ENCODE results near the gene CCDC40.

Gene CCDC40

GRCh38 chr17:80116921-80117380, 80.5 kb downstream of the CCDC40 start:
- Histone ChIP-seq H3K9ac (no peak overlapping the region), H3K4me2 (no peak overlapping the region), H3K9me3 (replicated peaks in 1 of 11) (peaks cover 8 to 17% (median 11%) of the 10 kb centered on the region in 11 experiments; a peak in 21 of 22 replicates), H3K36me3 (peaks cover 0 to 74% (median 0%) of the 10 kb centered on the region in 11 experiments; a peak in 6 of 22 replicates), H3K27ac (no peak overlapping the region), H3K4me1 (peaks cover 10 to 40% (median 23%) of the 10 kb centered on the region in 10 experiments), H4K20me1 (peaks cover 0 to 27% (median 8%) of the 10 kb centered on the region in 11 experiments; a peak in 14 of 22 replicates), H3K27me3 (peaks cover 0 to 8% (median 0%) of the 10 kb centered on the region in 11 experiments; a peak in 2 of 22 replicates), H3K4me3 (no peak overlapping the region)
- TF ChIP-seq Cebpa-rat (IDR thresholded peaks at IDR 0.05): no peak

- no peak for TF ChIP-seq Cebpa-rat (IDR thresholded peaks at IDR 0.05)
- H3K4me1 ChIP-seq: peaks cover 2 to 32% (median 15%) of the 10 kb centered on the region in 10 experiments; a peak in 19 of 20 replicates
- H3K4me2 ChIP-seq: no peak overlapping the region
- no peak overlapping the region for H3K4me3 ChIP-seq
- peaks cover 8 to 17% (median 11%) of the 10 kb centered on the region in 11 experiments; a peak in 21 of 22 replicates for H3K9me3 ChIP-seq (replicated peaks in 1 of 11)
- no peak overlapping the region for H3K9ac ChIP-seq
- peaks cover 0 to 5% (median 0%) of the 10 kb centered on the region in 11 experiments; a peak in 2 of 22 replicates for H3K27me3 ChIP-seq
- peaks cover 0 to 20% (median 0%) of the 10 kb centered on the region in 11 experiments; a peak in 9 of 22 replicates for H4K20me1 ChIP-seq
- no peak overlapping the region for H3K27ac ChIP-seq
- H3K36me3 ChIP-seq: peaks cover 0 to 67% (median 0%) of the 10 kb centered on the region in 11 experiments; a peak in 6 of 22 replicates
Measured at GRCh38 chr17:80117491-80118401, 81.3 kb downstream of the CCDC40 start.

GRCh38 chr17:80118601-80119270, 82.3 kb downstream of the CCDC40 start:
- Histone ChIP-seq H3K9me3 (replicated peaks in 1 of 11) (peaks cover 8 to 17% (median 11%) of the 10 kb centered on the region in 11 experiments; a peak in 21 of 22 replicates), H3K27ac (no peak overlapping the region), H4K20me1 (peaks cover 0 to 16% (median 0%) of the 10 kb centered on the region in 11 experiments; a peak in 3 of 22 replicates), H3K9ac (peak overlapping the region in 2 of 11 experiments; percentile 7 to 19; a peak in 1 of 22 replicates), H3K36me3 (peaks cover 0 to 57% (median 0%) of the 10 kb centered on the region in 11 experiments; a peak in 6 of 22 replicates), H3K4me1 (peaks cover 0 to 22% (median 6%) of the 10 kb centered on the region in 10 experiments; a peak in 11 of 20 replicates), H3K27me3 (no peaks in the 10 kb centered on the region; a peak in 1 of 22 replicates), H3K4me2 (peak overlapping the region in 7 of 11 experiments; percentile 28 to 55 (median 37); a peak in 11 of 22 replicates), H3K4me3 (no peak overlapping the region)
- TF ChIP-seq Cebpa-rat (IDR thresholded peaks at IDR 0.05): no peak

- peaks cover 8 to 14% (median 11%) of the 10 kb centered on the region in 11 experiments; a peak in 21 of 22 replicates for H3K9me3 ChIP-seq (replicated peaks in 1 of 11)
- H3K27ac ChIP-seq: no peak overlapping the region
- no peak overlapping the region for H3K4me3 ChIP-seq
- H3K9ac ChIP-seq: peak overlapping the region in 2 of 11 experiments; percentile 7 to 19; a peak in 1 of 22 replicates
- TF ChIP-seq Cebpa-rat (IDR thresholded peaks at IDR 0.05): no peak
- H3K4me2 ChIP-seq: peak overlapping the region in 7 of 11 experiments; percentile 28 to 55 (median 37); a peak in 11 of 22 replicates
- peaks cover 0 to 17% (median 6%) of the 10 kb centered on the region in 10 experiments; a peak in 10 of 20 replicates for H3K4me1 ChIP-seq
- H3K27me3 ChIP-seq: no peaks in the 10 kb centered on the region; a peak in 1 of 22 replicates
- peaks cover 0 to 16% (median 0%) of the 10 kb centered on the region in 11 experiments; a peak in 3 of 22 replicates for H4K20me1 ChIP-seq
- H3K36me3 ChIP-seq: peaks cover 0 to 52% (median 0%) of the 10 kb centered on the region in 11 experiments; a peak in 6 of 22 replicates
Measured at GRCh38 chr17:80119271-80119791, 82.9 kb downstream of the CCDC40 start.

- H3K9me3 ChIP-seq (replicated peaks in 1 of 11): peaks cover 4 to 11% (median 8%) of the 10 kb centered on the region in 11 experiments; a peak in 21 of 22 replicates
- H3K4me3 ChIP-seq: no peak overlapping the region
- no peaks in the 10 kb centered on the region; a peak in 1 of 22 replicates for H3K27me3 ChIP-seq
Measured at GRCh38 chr17:80119839-80120238, 83.4 kb downstream of the CCDC40 start.

GRCh38 chr17:80122026-80122575, 85.7 kb downstream of the CCDC40 start:
- Histone ChIP-seq H4K20me1 (peaks cover 0 to 16% (median 0%) of the 10 kb centered on the region in 11 experiments; a peak in 3 of 22 replicates), H3K9ac (no peak overlapping the region), H3K27me3 (no peaks in the 10 kb centered on the region), H3K4me3 (no peak overlapping the region), H3K4me2 (no peak overlapping the region), H3K27ac (no peak overlapping the region), H3K4me1 (peaks cover 0 to 12% (median 6%) of the 10 kb centered on the region in 10 experiments; a peak in 10 of 20 replicates), H3K9me3 (replicated peaks in 1 of 11) (no peaks in the 10 kb centered on the region), H3K36me3 (peaks cover 0 to 24% (median 0%) of the 10 kb centered on the region in 11 experiments; a peak in 6 of 22 replicates)
- TF ChIP-seq Cebpa-rat (IDR thresholded peaks at IDR 0.05): no peak

More at GRCh38 chr17:80119839-80120238, 83.4 kb downstream of the CCDC40 start:
- TF ChIP-seq Cebpa-rat (IDR thresholded peaks at IDR 0.05): no peak
- H3K9ac ChIP-seq: no peak overlapping the region
- H4K20me1 ChIP-seq: peaks cover 0 to 16% (median 0%) of the 10 kb centered on the region in 11 experiments; a peak in 3 of 22 replicates
- H3K4me2 ChIP-seq: no peak overlapping the region
- peaks cover 0 to 47% (median 0%) of the 10 kb centered on the region in 11 experiments; a peak in 6 of 22 replicates for H3K36me3 ChIP-seq
- no peak overlapping the region for H3K27ac ChIP-seq
- H3K4me1 ChIP-seq: peaks cover 0 to 12% (median 6%) of the 10 kb centered on the region in 10 experiments; a peak in 10 of 20 replicates

- no peak overlapping the region for H3K4me2 ChIP-seq
- no peaks in the 10 kb centered on the region for H3K27me3 ChIP-seq
- H4K20me1 ChIP-seq: peaks cover 0 to 10% (median 0%) of the 10 kb centered on the region in 11 experiments; a peak in 3 of 22 replicates
- H3K27ac ChIP-seq: no peak overlapping the region
- H3K4me3 ChIP-seq: no peak overlapping the region
- H3K4me1 ChIP-seq: peaks cover 0 to 12% (median 6%) of the 10 kb centered on the region in 10 experiments; a peak in 10 of 20 replicates
- TF ChIP-seq Cebpa-rat (IDR thresholded peaks at IDR 0.05): no peak
- no peaks in the 10 kb centered on the region for H3K9me3 ChIP-seq (replicated peaks in 1 of 11)
- H3K9ac ChIP-seq: no peak overlapping the region
- peaks cover 0 to 15% (median 0%) of the 10 kb centered on the region in 11 experiments; a peak in 6 of 22 replicates for H3K36me3 ChIP-seq
Measured at GRCh38 chr17:80122926-80123505, 86.6 kb downstream of the CCDC40 start.

Data from BLaER1 treated with 17β-estradiol and CSF1 and Interleukin-3, amounts not matched to agents 10 nM and 100 nM (cell line).